ENCODE measurements around the gene ANKRD18A. TPM values are rescaled to one million over a fixed set of nuclear protein-coding genes. Genes with fewer than 3 reads are reported as not detected.

ANKRD18A gene
- polyA plus RNA-seq, 1 donor from 2014 or later, result 0.45 TPM

DNA sequence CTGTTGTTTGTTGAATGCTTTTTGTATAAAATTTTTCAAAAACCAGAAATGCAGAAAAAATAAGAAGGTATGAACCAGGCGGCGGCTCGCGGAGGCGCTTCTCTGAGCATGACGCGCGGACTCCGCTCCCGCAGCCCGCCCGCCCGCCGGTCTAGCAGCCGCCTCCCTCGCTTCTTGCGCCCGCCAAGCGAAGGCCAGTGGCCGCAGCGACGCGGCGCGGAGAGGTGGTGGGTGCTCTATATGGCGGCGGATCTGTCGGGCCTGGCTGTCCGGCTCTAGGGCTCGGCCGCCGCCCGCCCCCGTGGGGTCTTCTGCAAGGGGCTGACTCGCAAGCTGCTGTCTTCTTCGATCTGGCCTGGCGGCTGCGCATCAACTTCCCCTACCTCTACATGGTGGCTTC is 93.8 kb downstream of the ANKRD18A start:
- Histone ChIP-seq H3F3A (ENCODE audit: insufficient read depth, low read length, poor library complexity, severe bottlenecking) (no peaks in the 10 kb centered on the region), H3K4me3 (ENCODE audit: low read length) (no peak overlapping the region), H3K27me3 (ENCODE audit: insufficient read depth, low read depth, low read length) (no peaks in the 10 kb centered on the region), H3K27ac (ENCODE audit: low read length) (no peak overlapping the region), H3K9me3 (ENCODE audit: low read length) (no peaks in the 10 kb centered on the region), H2AFZ (ENCODE audit: low read depth, low read length) (no peak overlapping the region), H3K4me2 (ENCODE audit: low read length) (no peak overlapping the region), H3K9me2 (ENCODE audit: insufficient read depth, low read length) (no peaks in the 10 kb centered on the region), H3K79me2 (replicated peaks; ENCODE audit: insufficient read depth, low read length) (no peaks in the 10 kb centered on the region), H3K9ac (ENCODE audit: low read length) (no peak overlapping the region), H4K20me1 (ENCODE audit: insufficient read depth) (no peaks in the 10 kb centered on the region), H3K36me3 (ENCODE audit: insufficient read depth, low read length) (no peaks in the 10 kb centered on the region)
- TF ChIP-seq, protein P1, sequence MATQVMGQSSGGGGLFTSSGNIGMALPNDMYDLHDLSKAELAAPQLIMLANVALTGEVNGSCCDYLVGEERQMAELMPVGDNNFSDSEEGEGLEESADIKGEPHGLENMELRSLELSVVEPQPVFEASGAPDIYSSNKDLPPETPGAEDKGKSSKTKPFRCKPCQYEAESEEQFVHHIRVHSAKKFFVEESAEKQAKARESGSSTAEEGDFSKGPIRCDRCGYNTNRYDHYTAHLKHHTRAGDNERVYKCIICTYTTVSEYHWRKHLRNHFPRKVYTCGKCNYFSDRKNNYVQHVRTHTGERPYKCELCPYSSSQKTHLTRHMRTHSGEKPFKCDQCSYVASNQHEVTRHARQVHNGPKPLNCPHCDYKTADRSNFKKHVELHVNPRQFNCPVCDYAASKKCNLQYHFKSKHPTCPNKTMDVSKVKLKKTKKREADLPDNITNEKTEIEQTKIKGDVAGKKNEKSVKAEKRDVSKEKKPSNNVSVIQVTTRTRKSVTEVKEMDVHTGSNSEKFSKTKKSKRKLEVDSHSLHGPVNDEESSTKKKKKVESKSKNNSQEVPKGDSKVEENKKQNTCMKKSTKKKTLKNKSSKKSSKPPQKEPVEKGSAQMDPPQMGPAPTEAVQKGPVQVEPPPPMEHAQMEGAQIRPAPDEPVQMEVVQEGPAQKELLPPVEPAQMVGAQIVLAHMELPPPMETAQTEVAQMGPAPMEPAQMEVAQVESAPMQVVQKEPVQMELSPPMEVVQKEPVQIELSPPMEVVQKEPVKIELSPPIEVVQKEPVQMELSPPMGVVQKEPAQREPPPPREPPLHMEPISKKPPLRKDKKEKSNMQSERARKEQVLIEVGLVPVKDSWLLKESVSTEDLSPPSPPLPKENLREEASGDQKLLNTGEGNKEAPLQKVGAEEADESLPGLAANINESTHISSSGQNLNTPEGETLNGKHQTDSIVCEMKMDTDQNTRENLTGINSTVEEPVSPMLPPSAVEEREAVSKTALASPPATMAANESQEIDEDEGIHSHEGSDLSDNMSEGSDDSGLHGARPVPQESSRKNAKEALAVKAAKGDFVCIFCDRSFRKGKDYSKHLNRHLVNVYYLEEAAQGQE (IDR thresholded peaks at IDR 0.05; ENCODE audit: borderline replicate concordance), result no peak
- no peak for TF ChIP-seq EP300 (conservative IDR thresholded peaks at IDR 0.05; ENCODE audit: poor library complexity, severe bottlenecking)
- TF ChIP-seq MXI1 (conservative IDR thresholded peaks at IDR 0.05; ENCODE audit: poor library complexity, severe bottlenecking), result no peak
- TF ChIP-seq RAD21 (conservative IDR thresholded peaks at IDR 0.05), result no peak
- no peak for TF ChIP-seq POLR2AphosphoS5 (IDR thresholded peaks at IDR 0.05)
- no peak for TF ChIP-seq TAF1 (IDR thresholded peaks at IDR 0.05; ENCODE audit: low read depth)
- TF ChIP-seq SMC3 (conservative IDR thresholded peaks at IDR 0.05; ENCODE audit: poor library complexity), result no peak
- no peak for TF ChIP-seq EZH2 (IDR thresholded peaks at IDR 0.05; ENCODE audit: borderline replicate concordance, insufficient read depth, low read length, poor library complexity, severe bottlenecking)
- TF ChIP-seq, protein P2, sequence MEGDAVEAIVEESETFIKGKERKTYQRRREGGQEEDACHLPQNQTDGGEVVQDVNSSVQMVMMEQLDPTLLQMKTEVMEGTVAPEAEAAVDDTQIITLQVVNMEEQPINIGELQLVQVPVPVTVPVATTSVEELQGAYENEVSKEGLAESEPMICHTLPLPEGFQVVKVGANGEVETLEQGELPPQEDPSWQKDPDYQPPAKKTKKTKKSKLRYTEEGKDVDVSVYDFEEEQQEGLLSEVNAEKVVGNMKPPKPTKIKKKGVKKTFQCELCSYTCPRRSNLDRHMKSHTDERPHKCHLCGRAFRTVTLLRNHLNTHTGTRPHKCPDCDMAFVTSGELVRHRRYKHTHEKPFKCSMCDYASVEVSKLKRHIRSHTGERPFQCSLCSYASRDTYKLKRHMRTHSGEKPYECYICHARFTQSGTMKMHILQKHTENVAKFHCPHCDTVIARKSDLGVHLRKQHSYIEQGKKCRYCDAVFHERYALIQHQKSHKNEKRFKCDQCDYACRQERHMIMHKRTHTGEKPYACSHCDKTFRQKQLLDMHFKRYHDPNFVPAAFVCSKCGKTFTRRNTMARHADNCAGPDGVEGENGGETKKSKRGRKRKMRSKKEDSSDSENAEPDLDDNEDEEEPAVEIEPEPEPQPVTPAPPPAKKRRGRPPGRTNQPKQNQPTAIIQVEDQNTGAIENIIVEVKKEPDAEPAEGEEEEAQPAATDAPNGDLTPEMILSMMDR (IDR thresholded peaks at IDR 0.05; ENCODE audit: poor library complexity, severe bottlenecking), result no peak

DNA sequence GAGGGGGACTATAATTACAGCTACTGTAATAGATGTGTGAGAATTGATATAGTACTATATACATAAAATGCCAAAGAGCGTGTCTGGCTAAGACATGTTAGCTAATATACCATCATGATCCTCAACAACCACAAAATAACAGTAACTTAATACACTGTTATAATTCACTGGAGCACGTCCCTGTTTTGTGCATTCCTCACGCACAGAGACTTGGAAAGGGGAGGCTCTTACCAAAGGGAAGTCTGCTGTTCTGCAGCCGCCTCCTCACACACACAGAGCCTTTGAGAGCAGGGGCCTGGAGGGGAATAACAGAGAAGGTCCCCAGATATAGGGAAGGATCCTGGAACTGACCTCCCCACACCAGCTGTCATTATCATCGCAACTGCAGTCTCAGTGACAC is 97.3 kb downstream of the ANKRD18A start:
- no peaks in the 10 kb centered on the region for H3F3A ChIP-seq (ENCODE audit: insufficient read depth, low read length, poor library complexity, severe bottlenecking)
- no peaks in the 10 kb centered on the region for H3K79me2 ChIP-seq (replicated peaks; ENCODE audit: insufficient read depth, low read length)
- no peaks in the 10 kb centered on the region for H3K27me3 ChIP-seq (ENCODE audit: insufficient read depth, low read depth, low read length)
- H3K9ac ChIP-seq (ENCODE audit: low read length), result no peak overlapping the region
- no peaks in the 10 kb centered on the region for H4K20me1 ChIP-seq (ENCODE audit: insufficient read depth)
- no peaks in the 10 kb centered on the region for H3K9me2 ChIP-seq (ENCODE audit: insufficient read depth, low read length)
- TF ChIP-seq EZH2 (IDR thresholded peaks at IDR 0.05; ENCODE audit: borderline replicate concordance, insufficient read depth, low read length, poor library complexity, severe bottlenecking), result no peak
- no peak for TF ChIP-seq EP300 (conservative IDR thresholded peaks at IDR 0.05; ENCODE audit: poor library complexity, severe bottlenecking)
- TF ChIP-seq POLR2AphosphoS5 (IDR thresholded peaks at IDR 0.05), result no peak
- no peak for TF ChIP-seq TAF1 (IDR thresholded peaks at IDR 0.05; ENCODE audit: low read depth)
- TF ChIP-seq RAD21 (conservative IDR thresholded peaks at IDR 0.05), result no peak
- no peak overlapping the region for H3K27ac ChIP-seq (ENCODE audit: low read length)
- no peak overlapping the region for H3K4me3 ChIP-seq (ENCODE audit: low read length)
- no peaks in the 10 kb centered on the region for H3K36me3 ChIP-seq (ENCODE audit: insufficient read depth, low read length)
- no peaks in the 10 kb centered on the region for H3K9me3 ChIP-seq (ENCODE audit: low read length)
- H3K4me2 ChIP-seq (ENCODE audit: low read length), result no peak overlapping the region
- H2AFZ ChIP-seq (ENCODE audit: low read depth, low read length), result no peak overlapping the region

All from neural cell (in vitro differentiated cells).